HEK293T (cell line): ENCODE results near the gene PIAS1.

Experiments
- ARNT ChIP-seq: fragments of 450-650 bp; IDR thresholded peaks from 2 replicates; pipeline ENCODE4 v1.6.1; 2017; ENCODE audit warnings: mild to moderate bottlenecking
- BHLHE40 ChIP-seq: fragments of 450-650 bp; IDR thresholded peaks from 2 replicates; pipeline ENCODE4 v1.6.1; 2016; ENCODE audit warnings: mild to moderate bottlenecking, moderate library complexity, borderline replicate concordance
- ELF4 ChIP-seq: fragments of 450-650 bp; IDR thresholded peaks from 2 replicates; pipeline ENCODE4 v1.6.1; 2017; ENCODE audit warnings: antibody characterized with exemption
- FOXK2 ChIP-seq: fragments of 450-650 bp; IDR thresholded peaks from 2 replicates; pipeline ENCODE4 v1.6.1; 2016; ENCODE audit warnings: mild to moderate bottlenecking
- FOXM1 ChIP-seq: fragments of 450-650 bp; IDR thresholded peaks from 2 replicates; pipeline ENCODE4 v1.6.1; 2017; ENCODE audit warnings: mild to moderate bottlenecking, borderline replicate concordance
- L3MBTL2 ChIP-seq: fragments of 450-650 bp; conservative IDR thresholded peaks from 2 replicates; pipeline ENCODE4 v1.6.1; 2016; ENCODE audit warnings: mild to moderate bottlenecking
- LEF1 ChIP-seq: fragments of 450-650 bp; IDR thresholded peaks from 2 replicates; pipeline ENCODE4 v1.6.1; 2017; ENCODE audit warnings: mild to moderate bottlenecking, borderline replicate concordance
- PKNOX1 ChIP-seq: fragments of 450-650 bp; IDR thresholded peaks from 2 replicates; pipeline ENCODE4 v1.6.1; 2016
- SUZ12 ChIP-seq: fragments of 450-650 bp; IDR thresholded peaks from 2 replicates; pipeline ENCODE4 v1.6.1; 2016; ENCODE audit warnings: mild to moderate bottlenecking
- ZNF384 ChIP-seq: fragments of 450-650 bp; IDR thresholded peaks from 2 replicates; pipeline ENCODE4 v1.6.1; 2016

GRCh38 chr15:68210821-68211655 lies 156.9 kb downstream of the PIAS1 start:
- no peak for TF ChIP-seq FOXM1
- no peak for TF ChIP-seq ELF4
- TF ChIP-seq ZNF384 = no peak
- TF ChIP-seq BHLHE40 = no peak
- TF ChIP-seq LEF1 = no peak
- no peak for TF ChIP-seq L3MBTL2
- TF ChIP-seq FOXK2 = no peak
- TF ChIP-seq ARNT = no peak
- TF ChIP-seq SUZ12 = no peak
- TF ChIP-seq PKNOX1 = no peak
